EH (cell line): ENCODE measurements around the gene ROR1.

Experiments used
- DNase-seq: peaks from one replicate; pipeline ENCODE4 v3.0.0-alpha.2; 2015; ENCODE audit warnings: low read depth

ROR1 gene

DNA sequence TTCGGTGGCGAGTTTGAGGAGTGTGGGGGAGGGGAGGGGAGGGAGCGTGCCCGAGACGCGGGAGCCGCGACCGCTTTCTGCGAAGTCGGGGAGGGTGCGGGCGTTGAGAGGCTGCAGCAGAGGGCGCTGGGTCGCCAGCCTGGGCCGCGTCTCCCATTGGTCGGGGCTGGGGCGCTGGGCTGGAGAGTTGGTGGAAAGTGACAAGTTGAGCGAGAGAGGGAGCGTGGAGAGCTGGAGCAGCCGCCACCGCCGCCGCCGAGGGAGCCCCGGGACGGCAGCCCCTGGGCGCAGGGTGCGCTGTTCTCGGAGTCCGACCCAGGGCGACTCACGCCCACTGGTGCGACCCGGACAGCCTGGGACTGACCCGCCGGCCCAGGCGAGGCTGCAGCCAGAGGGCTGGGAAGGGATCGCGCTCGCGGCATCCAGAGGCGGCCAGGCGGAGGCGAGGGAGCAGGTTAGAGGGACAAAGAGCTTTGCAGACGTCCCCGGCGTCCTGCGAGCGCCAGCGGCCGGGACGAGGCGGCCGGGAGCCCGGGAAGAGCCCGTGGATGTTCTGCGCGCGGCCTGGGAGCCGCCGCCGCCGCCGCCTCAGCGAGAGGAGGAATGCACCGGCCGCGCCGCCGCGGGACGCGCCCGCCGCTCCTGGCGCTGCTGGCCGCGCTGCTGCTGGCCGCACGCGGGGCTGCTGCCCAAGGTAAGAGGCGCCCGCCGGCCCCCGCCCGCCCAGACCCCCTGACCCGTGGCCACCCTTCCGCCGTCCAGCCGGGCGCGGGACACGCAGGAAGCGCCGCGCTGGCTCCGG is at the start of gene ROR1:
Gene ROR1, plus strand, starts transcription at position 203 of the 802 bp plus-strand sequence.
- DNase-seq, result peak; percentile 68

- DNase-seq, result no peak
These were observed 49.4 kb upstream of the ROR1 start for GRCh38 chr1:63724375-63724899.

- DNase-seq, result no peak
These were observed 45.1 kb upstream of the ROR1 start for GRCh38 chr1:63728611-63729226.

- no peak for DNase-seq
These were observed 44.6 kb upstream of the ROR1 start for GRCh38 chr1:63729227-63729620.

- peak; percentile 18 for DNase-seq
These were observed 43.6 kb upstream of the ROR1 start for GRCh38 chr1:63730211-63730610.

GRCh38 chr1:63731117-63732043 is 42.4 kb upstream of the ROR1 start:
- DNase-seq, result peak; percentile 84

- DNase-seq, result no peak
These were observed 41.2 kb upstream of the ROR1 start for GRCh38 chr1:63732666-63733065.

GRCh38 chr1:63738772-63739171 is 35.0 kb upstream of the ROR1 start:
- DNase-seq, result no peak

GRCh38 chr1:63739452-63739851 is 34.4 kb upstream of the ROR1 start:
- DNase-seq, result no peak

GRCh38 chr1:63740432-63740831 is 33.4 kb upstream of the ROR1 start:
- DNase-seq, result no peak

- DNase-seq, result no peak
These were observed 31.3 kb upstream of the ROR1 start for GRCh38 chr1:63742526-63742925.

- no peak for DNase-seq
These were observed 30.0 kb upstream of the ROR1 start for GRCh38 chr1:63743781-63744180.

GRCh38 chr1:63746129-63746864 is 27.5 kb upstream of the ROR1 start:
- peak; percentile 21 for DNase-seq

DNA sequence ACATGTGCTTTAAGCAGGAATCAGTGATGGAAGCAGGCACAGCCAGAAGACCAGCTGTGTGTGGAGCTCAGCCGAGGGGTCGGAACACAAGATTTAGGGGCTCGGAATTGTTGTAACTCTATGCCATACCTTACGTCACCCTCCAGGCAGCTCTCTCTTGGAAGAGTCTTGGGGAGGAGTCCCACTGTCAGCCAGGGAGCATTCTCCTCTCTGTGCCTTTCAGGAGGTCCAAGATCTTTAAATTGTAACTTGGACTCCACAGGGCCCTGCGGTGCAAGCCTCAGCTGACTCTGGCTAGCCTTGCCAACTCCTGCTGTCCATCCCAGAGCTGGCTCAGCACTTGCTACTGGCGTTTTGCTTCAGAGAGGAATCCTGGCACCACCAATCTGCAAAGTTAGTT is 26.4 kb upstream of the ROR1 start:
- DNase-seq, result no peak

DNA sequence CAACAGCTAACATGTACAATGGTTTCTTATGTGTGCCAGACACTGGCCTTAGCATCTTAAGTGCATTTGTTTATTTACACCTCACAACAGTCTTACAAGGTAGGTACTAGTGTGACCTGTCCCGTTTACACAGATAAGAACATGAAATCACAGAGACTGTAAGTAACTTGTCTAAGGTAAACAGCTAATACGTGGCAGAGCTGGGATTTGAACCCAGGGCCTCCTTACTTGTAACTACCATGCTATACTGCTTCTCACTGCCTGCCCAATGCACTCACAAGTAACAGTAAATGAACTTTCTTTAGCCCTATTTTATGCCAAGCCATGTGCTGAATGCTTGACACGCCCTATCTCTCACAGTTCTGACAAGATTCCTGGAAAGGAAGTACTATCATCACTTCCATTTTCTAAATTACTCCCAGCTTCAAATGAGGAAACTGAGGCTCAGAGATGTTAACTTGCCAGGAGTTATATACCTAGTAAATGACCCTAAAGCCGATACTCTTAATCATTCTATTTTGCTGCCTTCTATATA is 25.7 kb upstream of the ROR1 start:
- no peak for DNase-seq

- no peak for DNase-seq
These were observed 25.2 kb upstream of the ROR1 start for GRCh38 chr1:63748641-63749040.

GRCh38 chr1:63750721-63751120 is 23.1 kb upstream of the ROR1 start:
- no peak for DNase-seq

DNA sequence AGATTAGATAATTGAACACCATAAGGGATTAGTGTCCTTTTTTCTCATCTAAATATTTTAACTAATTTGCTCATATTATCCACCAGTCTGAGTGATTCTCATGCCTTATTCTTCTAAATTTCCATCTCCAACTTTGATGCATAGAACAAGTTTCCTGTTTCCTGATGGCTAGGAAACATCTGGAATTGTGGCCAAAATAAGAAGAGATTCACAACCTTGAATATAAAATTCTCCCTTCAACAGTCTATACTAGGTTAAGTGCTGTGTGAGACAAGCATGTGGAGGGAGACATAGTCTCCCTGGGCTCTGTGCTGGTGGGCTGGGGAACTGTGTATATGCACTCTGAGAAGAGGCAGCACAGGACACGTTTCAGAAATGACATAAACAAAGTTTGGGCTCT is 21.6 kb upstream of the ROR1 start:
- no peak for DNase-seq

GRCh38 chr1:63753591-63753990 is 20.2 kb upstream of the ROR1 start:
- no peak for DNase-seq

DNA sequence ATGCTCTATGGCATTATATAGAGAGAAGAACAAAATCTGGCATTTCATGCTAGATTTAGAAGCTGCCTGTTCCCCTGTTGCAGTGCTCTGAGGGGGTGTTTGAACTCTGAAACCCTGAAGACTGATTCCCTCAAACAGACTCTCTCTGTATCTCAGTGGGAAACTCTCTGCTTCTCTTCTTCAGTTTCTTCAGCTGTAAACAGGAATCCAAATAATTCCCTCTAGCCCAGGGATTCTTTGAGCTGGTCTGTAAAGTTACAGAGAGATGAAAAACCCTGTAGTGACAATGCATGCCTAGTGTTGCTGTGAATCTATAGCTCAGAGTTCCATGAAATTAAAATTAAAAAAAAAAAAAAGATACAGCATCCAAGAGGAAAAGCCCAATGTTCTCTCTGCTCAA is 17.0 kb upstream of the ROR1 start:
- DNase-seq, result no peak

GRCh38 chr1:63757334-63757733 is 16.5 kb upstream of the ROR1 start:
- no peak for DNase-seq
